ENCODE results near the gene TSHZ1.

Gene TSHZ1, protein sequence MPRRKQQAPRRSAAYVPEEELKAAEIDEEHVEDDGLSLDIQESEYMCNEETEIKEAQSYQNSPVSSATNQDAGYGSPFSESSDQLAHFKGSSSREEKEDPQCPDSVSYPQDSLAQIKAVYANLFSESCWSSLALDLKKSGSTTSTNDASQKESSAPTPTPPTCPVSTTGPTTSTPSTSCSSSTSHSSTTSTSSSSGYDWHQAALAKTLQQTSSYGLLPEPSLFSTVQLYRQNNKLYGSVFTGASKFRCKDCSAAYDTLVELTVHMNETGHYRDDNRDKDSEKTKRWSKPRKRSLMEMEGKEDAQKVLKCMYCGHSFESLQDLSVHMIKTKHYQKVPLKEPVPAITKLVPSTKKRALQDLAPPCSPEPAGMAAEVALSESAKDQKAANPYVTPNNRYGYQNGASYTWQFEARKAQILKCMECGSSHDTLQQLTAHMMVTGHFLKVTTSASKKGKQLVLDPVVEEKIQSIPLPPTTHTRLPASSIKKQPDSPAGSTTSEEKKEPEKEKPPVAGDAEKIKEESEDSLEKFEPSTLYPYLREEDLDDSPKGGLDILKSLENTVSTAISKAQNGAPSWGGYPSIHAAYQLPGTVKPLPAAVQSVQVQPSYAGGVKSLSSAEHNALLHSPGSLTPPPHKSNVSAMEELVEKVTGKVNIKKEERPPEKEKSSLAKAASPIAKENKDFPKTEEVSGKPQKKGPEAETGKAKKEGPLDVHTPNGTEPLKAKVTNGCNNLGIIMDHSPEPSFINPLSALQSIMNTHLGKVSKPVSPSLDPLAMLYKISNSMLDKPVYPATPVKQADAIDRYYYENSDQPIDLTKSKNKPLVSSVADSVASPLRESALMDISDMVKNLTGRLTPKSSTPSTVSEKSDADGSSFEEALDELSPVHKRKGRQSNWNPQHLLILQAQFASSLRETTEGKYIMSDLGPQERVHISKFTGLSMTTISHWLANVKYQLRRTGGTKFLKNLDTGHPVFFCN (N-terminal part only)

DNA sequence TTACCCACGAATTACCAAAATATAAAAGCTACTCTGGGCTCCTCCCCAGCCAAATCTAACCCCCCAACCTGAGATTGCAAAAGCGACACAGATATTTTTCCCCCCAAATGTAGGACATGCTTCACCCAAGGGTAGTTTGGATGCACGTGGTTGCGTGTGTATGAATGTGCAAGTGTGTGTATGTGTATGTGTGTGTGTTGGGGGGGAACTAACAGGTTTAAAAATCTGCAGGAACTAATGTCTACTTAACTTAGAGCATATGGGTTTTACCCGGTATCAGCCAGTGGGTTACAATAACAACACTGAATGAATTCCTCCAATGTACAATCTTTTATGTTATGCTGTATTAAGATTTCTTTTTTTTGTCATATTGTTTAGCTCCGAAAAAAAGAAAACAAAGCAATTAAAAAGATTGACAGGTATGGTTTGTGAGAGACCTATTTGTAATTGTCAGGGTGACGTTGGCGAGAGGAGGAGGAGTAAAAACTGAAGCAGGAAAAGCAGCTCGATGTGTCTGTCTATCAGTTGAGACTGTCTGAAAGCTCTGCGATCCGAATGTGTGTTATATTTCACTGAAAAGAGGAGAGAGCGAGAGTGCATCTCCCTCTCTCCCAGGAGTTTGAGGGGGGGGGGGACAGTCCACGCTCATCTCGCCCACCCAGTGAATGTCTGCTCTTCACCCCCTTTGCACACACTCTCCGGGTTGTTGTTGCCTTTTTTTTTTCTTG, at the start of gene TSHZ1:
Gene TSHZ1, plus strand, starts transcription at position 524 of the 728 bp plus-strand sequence. CDS start 1,080 bp downstream, outside the sequence.
- Histone ChIP-seq H3K4me3 (ENCODE audit: low read length) (peak within 1 kb of the TSS; percentile 97), H3K4me1 (ENCODE audit: control insufficient read depth, insufficient read depth, low read length) (peaks cover 12% of the 10 kb centered on the region), H3K36me3 (ENCODE audit: control insufficient read depth, insufficient read depth, low read length) (no peaks in the 10 kb centered on the region), H3K27ac (ENCODE audit: low read depth, low read length) (peak within 1 kb of the TSS; percentile 98), H3K9ac (ENCODE audit: low read length) (peak within 1 kb of the TSS; percentile 80), H3K27me3 (ENCODE audit: control insufficient read depth, insufficient read depth, low read length) (no peaks in the 10 kb centered on the region)

- Histone ChIP-seq H3K9ac (ENCODE audit: low read length) (no peak overlapping the region), H3K27ac (ENCODE audit: low read depth, low read length) (peak overlapping the region; percentile 25), H3K4me3 (ENCODE audit: low read length) (peak overlapping the region; percentile 70), H3K36me3 (ENCODE audit: control insufficient read depth, insufficient read depth, low read length) (no peaks in the 10 kb centered on the region), H3K4me1 (ENCODE audit: control insufficient read depth, insufficient read depth, low read length) (peaks cover 6% of the 10 kb centered on the region), H3K27me3 (ENCODE audit: control insufficient read depth, insufficient read depth, low read length) (no peaks in the 10 kb centered on the region)
These were observed 49.2 kb upstream of the TSHZ1 start for GRCh38 chr18:75161256-75162028.

DNA sequence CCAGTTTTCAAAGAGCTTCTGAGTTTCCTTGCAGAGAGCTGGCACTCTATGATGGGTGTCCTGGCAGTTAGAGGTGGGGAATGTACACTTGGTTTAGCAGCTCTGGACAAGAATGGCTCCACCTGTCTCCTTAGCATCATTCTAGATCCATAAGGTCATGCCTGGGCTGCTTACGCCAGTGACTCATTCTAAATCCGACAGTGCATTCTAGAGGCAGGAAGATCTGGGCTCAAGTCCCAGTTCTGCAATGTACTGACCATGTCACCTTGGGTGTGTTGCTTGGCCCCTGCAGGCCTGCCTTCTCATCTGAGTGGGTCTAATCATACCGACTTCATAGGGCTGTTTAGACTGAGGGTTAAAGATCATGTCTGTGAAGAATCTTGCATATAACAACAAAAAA, 48.1 kb upstream of the TSHZ1 start:
- Histone ChIP-seq H3K27me3 (ENCODE audit: control insufficient read depth, insufficient read depth, low read length) (no peaks in the 10 kb centered on the region), H3K27ac (ENCODE audit: low read depth, low read length) (peak overlapping the region; percentile 25), H3K9ac (ENCODE audit: low read length) (no peak overlapping the region), H3K4me3 (ENCODE audit: low read length) (no peak overlapping the region), H3K36me3 (ENCODE audit: control insufficient read depth, insufficient read depth, low read length) (no peaks in the 10 kb centered on the region), H3K4me1 (ENCODE audit: control insufficient read depth, insufficient read depth, low read length) (peaks cover 6% of the 10 kb centered on the region)

GRCh38 chr18:75162978-75163377, 47.6 kb upstream of the TSHZ1 start:
- Histone ChIP-seq H3K36me3 (ENCODE audit: control insufficient read depth, insufficient read depth, low read length) (no peaks in the 10 kb centered on the region), H3K27ac (ENCODE audit: low read depth, low read length) (no peak overlapping the region), H3K27me3 (ENCODE audit: control insufficient read depth, insufficient read depth, low read length) (no peaks in the 10 kb centered on the region), H3K4me3 (ENCODE audit: low read length) (no peak overlapping the region), H3K4me1 (ENCODE audit: control insufficient read depth, insufficient read depth, low read length) (peaks cover 6% of the 10 kb centered on the region), H3K9ac (ENCODE audit: low read length) (no peak overlapping the region)

DNA sequence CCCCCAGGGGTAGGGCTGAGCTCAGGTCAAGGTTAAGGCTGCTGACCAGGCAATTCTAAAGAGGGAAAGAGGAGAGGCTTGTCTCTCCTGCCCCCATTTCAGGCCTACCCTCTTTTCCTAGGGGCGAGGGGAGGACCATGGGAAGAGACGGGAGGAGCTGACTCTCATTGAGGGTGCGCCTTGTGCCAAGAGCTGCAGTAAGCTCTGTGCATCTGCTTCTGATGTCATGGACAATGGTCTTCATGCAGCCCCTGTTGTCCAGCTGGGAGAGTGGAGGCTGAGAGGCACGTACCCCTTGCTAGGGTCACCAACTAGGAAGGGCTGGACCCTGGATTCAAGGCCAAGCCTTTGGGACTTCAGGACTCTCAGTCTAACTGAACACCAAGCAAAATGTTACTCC, 46.9 kb upstream of the TSHZ1 start:
- Histone ChIP-seq H3K4me3 (ENCODE audit: low read length) (no peak overlapping the region), H3K27me3 (ENCODE audit: control insufficient read depth, insufficient read depth, low read length) (no peaks in the 10 kb centered on the region), H3K9ac (ENCODE audit: low read length) (no peak overlapping the region), H3K27ac (ENCODE audit: low read depth, low read length) (no peak overlapping the region), H3K36me3 (ENCODE audit: control insufficient read depth, insufficient read depth, low read length) (no peaks in the 10 kb centered on the region), H3K4me1 (ENCODE audit: control insufficient read depth, insufficient read depth, low read length) (peaks cover 6% of the 10 kb centered on the region)

- Histone ChIP-seq H3K36me3 (ENCODE audit: control insufficient read depth, insufficient read depth, low read length) (no peaks in the 10 kb centered on the region), H3K27me3 (ENCODE audit: control insufficient read depth, insufficient read depth, low read length) (no peaks in the 10 kb centered on the region), H3K4me1 (ENCODE audit: control insufficient read depth, insufficient read depth, low read length) (peaks cover 6% of the 10 kb centered on the region), H3K9ac (ENCODE audit: low read length) (no peak overlapping the region), H3K4me3 (ENCODE audit: low read length) (no peak overlapping the region), H3K27ac (ENCODE audit: low read depth, low read length) (no peak overlapping the region)
These were observed 46.1 kb upstream of the TSHZ1 start for GRCh38 chr18:75164479-75164878.

GRCh38 chr18:75165926-75166325, 44.7 kb upstream of the TSHZ1 start:
- Histone ChIP-seq H3K9ac (ENCODE audit: low read length) (no peak overlapping the region), H3K4me3 (ENCODE audit: low read length) (no peak overlapping the region), H3K4me1 (ENCODE audit: control insufficient read depth, insufficient read depth, low read length) (peaks cover 6% of the 10 kb centered on the region), H3K36me3 (ENCODE audit: control insufficient read depth, insufficient read depth, low read length) (no peaks in the 10 kb centered on the region), H3K27ac (ENCODE audit: low read depth, low read length) (no peak overlapping the region), H3K27me3 (ENCODE audit: control insufficient read depth, insufficient read depth, low read length) (no peaks in the 10 kb centered on the region)

DNA sequence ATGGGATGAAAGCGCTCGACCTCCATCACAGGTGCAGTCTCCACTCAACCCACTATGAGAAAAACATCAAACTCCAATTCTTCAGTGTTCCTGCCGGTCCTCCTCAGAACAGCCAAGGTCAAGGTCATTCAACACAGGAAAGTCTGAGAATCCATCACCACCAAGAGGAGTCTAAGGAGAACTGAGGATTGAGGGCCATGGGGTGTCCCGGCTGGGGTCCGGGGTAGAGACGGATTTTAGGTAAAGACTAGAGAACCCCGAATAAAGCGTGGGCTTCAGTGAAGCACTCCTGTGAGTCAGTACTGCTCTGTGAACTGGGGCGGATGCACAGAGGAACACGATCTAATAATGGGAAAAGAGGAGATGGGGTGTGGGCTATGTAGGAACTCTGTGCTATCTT, 43.5 kb upstream of the TSHZ1 start:
- Histone ChIP-seq H3K4me1 (ENCODE audit: control insufficient read depth, insufficient read depth, low read length) (peaks cover 2% of the 10 kb centered on the region), H3K9ac (ENCODE audit: low read length) (no peak overlapping the region), H3K4me3 (ENCODE audit: low read length) (no peak overlapping the region), H3K36me3 (ENCODE audit: control insufficient read depth, insufficient read depth, low read length) (no peaks in the 10 kb centered on the region), H3K27me3 (ENCODE audit: control insufficient read depth, insufficient read depth, low read length) (no peaks in the 10 kb centered on the region), H3K27ac (ENCODE audit: low read depth, low read length) (no peak overlapping the region)

GRCh38 chr18:75167759-75168618, 42.6 kb upstream of the TSHZ1 start:
- H3K27ac ChIP-seq (ENCODE audit: low read depth, low read length) = peak overlapping the region; percentile 85
- no peaks in the 10 kb centered on the region for H3K36me3 ChIP-seq (ENCODE audit: control insufficient read depth, insufficient read depth, low read length)
- H3K9ac ChIP-seq (ENCODE audit: low read length) = peak overlapping the region; percentile 39
- H3K4me1 ChIP-seq (ENCODE audit: control insufficient read depth, insufficient read depth, low read length) = no peaks in the 10 kb centered on the region
- no peaks in the 10 kb centered on the region for H3K27me3 ChIP-seq (ENCODE audit: control insufficient read depth, insufficient read depth, low read length)
- peak overlapping the region; percentile 54 for H3K4me3 ChIP-seq (ENCODE audit: low read length)

DNA sequence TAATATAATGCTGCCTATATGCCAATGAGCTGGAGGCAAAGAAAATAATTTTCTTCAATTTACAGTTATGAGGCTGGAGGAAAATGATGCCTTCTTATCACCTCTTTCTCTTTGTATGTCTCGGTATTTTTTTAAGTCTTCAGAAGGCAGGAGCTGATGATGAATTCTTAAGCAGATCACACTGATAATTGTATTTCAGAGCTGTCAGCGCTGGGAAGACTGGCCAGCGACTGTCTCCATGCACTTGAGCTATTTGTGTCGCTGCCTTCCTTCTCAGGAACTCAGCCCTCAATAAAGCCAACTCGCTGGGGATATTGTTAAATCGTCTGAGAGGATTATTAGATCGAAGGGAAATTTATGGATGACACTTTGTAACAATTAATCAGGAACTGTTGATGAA, 42.0 kb upstream of the TSHZ1 start:
- Histone ChIP-seq H3K27ac (ENCODE audit: low read depth, low read length) (peak overlapping the region; percentile 85), H3K27me3 (ENCODE audit: control insufficient read depth, insufficient read depth, low read length) (no peaks in the 10 kb centered on the region), H3K36me3 (ENCODE audit: control insufficient read depth, insufficient read depth, low read length) (no peaks in the 10 kb centered on the region), H3K4me1 (ENCODE audit: control insufficient read depth, insufficient read depth, low read length) (no peaks in the 10 kb centered on the region), H3K4me3 (ENCODE audit: low read length) (no peak overlapping the region), H3K9ac (ENCODE audit: low read length) (no peak overlapping the region)

DNA sequence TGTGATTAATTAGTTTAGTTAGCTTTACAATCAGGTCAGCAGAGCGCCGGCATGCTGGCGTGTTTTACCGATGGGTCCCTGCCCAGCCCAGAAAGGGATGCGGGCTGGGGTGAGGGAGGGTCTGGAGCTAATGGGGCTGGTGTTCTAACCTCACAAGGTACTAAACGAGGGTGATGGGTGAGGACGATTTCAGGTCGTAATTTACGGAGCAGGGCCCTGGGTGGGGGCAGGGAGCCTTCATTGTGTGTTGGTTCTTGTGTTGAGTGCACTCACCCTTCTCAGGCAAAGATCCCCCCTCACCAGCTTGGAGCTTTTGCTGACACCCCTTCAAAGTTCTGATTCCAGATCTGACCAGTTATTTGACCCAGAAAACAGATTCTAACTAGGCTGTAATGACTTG, 41.2 kb upstream of the TSHZ1 start:
- no peaks in the 10 kb centered on the region for H3K27me3 ChIP-seq (ENCODE audit: control insufficient read depth, insufficient read depth, low read length)
- H3K4me1 ChIP-seq (ENCODE audit: control insufficient read depth, insufficient read depth, low read length) = no peaks in the 10 kb centered on the region
- no peaks in the 10 kb centered on the region for H3K36me3 ChIP-seq (ENCODE audit: control insufficient read depth, insufficient read depth, low read length)
- H3K9ac ChIP-seq (ENCODE audit: low read length) = no peak overlapping the region
- H3K4me3 ChIP-seq (ENCODE audit: low read length) = no peak overlapping the region
- no peak overlapping the region for H3K27ac ChIP-seq (ENCODE audit: low read depth, low read length)

Measured in rectal smooth muscle tissue (tissue), 1 donor.